HepG2 (cell line): ENCODE data around the gene TNNI2. TPM values are rescaled to one million over a fixed set of nuclear protein-coding genes. Genes with fewer than 3 reads are reported as not detected.
A peak's percentile ranks its signal among the peaks of the same experiment; 100 is the strongest.

ENCODE experiments used
- ATF7 ChIP-seq, 2 experiments: fragments of 450-650 bp in 1 of 2; sonication (generic) in 1 of 2; formaldehyde crosslinking in 1 of 2; IDR thresholded peaks; 2 replicates each; pipeline versions ENCODE4 v1.4.0 to v1.6.1; 2016 to 2020; ENCODE audit warnings: antibody characterized with exemption in 1 of 2, mild to moderate bottlenecking in 1 of 2, missing genetic modification reagents in 1 of 2
- BCL6 ChIP-seq: IDR thresholded peaks from 2 replicates; pipeline ENCODE4 v1.6.1; 2016; ENCODE audit warnings: missing genetic modification reagents, missing compliant biosample characterization
- BORCS8-MEF2B ChIP-seq: sonication (generic); formaldehyde crosslinking; IDR thresholded peaks from 2 replicates; pipeline ENCODE4 v1.8.0; 2022; ENCODE audit warnings: mild to moderate bottlenecking, missing genetic modification reagents
- GATAD2A ChIP-seq: IDR thresholded peaks from 2 replicates; pipeline ENCODE4 v1.6.1; 2016
- GFI1 ChIP-seq: sonication (generic); formaldehyde crosslinking; IDR thresholded peaks from 2 replicates; pipeline ENCODE4 v1.5.0; 2020; ENCODE audit warnings: missing genetic modification reagents, mild to moderate bottlenecking, borderline replicate concordance
- KLF16 ChIP-seq, 2 experiments: sonication (generic) in 1 of 2; formaldehyde crosslinking in 1 of 2; IDR thresholded peaks; 2 replicates each; pipeline versions ENCODE4 v1.6.1 to v1.8.0; 2016 to 2023; ENCODE audit warnings: missing genetic modification reagents in 2 of 2, missing compliant biosample characterization in 1 of 2
- RAD21 ChIP-seq: fragments of 450-650 bp; formaldehyde crosslinking; IDR thresholded peaks from 2 replicates; pipeline ENCODE4 v1.5.0; 2020; ENCODE audit warnings: mild to moderate bottlenecking
- RXRB ChIP-seq: IDR thresholded peaks from 2 replicates; pipeline ENCODE4 v1.6.1; 2016; ENCODE audit warnings: borderline replicate concordance, missing genetic modification reagents, missing compliant biosample characterization
- TAF15 ChIP-seq: fragments of 200-400 bp; formaldehyde crosslinking; IDR thresholded peaks from one replicate; pipeline ENCODE4 v1.6.1; 2018; ENCODE audit warnings: mild to moderate bottlenecking, low read depth, low read length; ENCODE audit not compliant: poor library complexity, severe bottlenecking
- TEAD3 ChIP-seq: optimal IDR thresholded peaks from 2 replicates; pipeline ENCODE3; 2016; ENCODE audit warnings: borderline replicate concordance
- YY1 ChIP-seq: IDR thresholded peaks from 2 replicates; pipeline ENCODE4 v1.6.1; 2011; ENCODE audit warnings: low read length, low read depth, moderate library complexity, mild to moderate bottlenecking; ENCODE audit not compliant: insufficient read depth, insufficient replicate concordance
- ZNF564 ChIP-seq: sonication (generic); formaldehyde crosslinking; IDR thresholded peaks from 2 replicates; pipeline ENCODE4 v1.8.1; 2023; ENCODE audit warnings: mild to moderate bottlenecking, missing genetic modification reagents
- ZSCAN20 ChIP-seq: sonication (generic); formaldehyde crosslinking; IDR thresholded peaks from 2 replicates; pipeline ENCODE4 v1.4.0; 2020; ENCODE audit warnings: missing genetic modification reagents, mild to moderate bottlenecking, borderline replicate concordance
- ZSCAN9 ChIP-seq: IDR thresholded peaks from 2 replicates; pipeline ENCODE4 v1.6.1; 2016; ENCODE audit warnings: borderline replicate concordance
- polyA plus RNA-seq, 8 experiments: library from polyadenylated mRNA; depleted of rRNA in 3 of 8; stranded (reverse) in 7 of 8; unstranded in 1 of 8; fragments of >200 nt; fragmentation: Illumina TruSeq in 4 of 8; extraction: Trizol in 4 of 8; gene quantifications; 2 replicates each; pipeline versions ENCODE4 v1.2.1 to v1.2.3, GENCODE V29; 2011 to 2016; ENCODE audit warnings: low read depth in 4 of 8, missing spikeins in 1 of 8, mixed read lengths in 1 of 8; ENCODE audit not compliant: insufficient read depth in 1 of 8
- total RNA-seq, 5 experiments: library from RNA; depleted of rRNA; stranded (reverse); fragments of >200 nt; fragmentation: Illumina TruSeq; extraction: Trizol; gene quantifications; 2 replicates each; pipeline ENCODE4 v1.2.3, GENCODE V29; 2016; ENCODE audit warnings: low read depth in 1 of 5
- TF ChIP-seq, protein P1 (sequence below): sonication (generic); formaldehyde crosslinking; IDR thresholded peaks from 2 replicates; pipeline ENCODE4 v1.4.0; 2020; ENCODE audit warnings: missing genetic modification reagents
- TF ChIP-seq, protein P2 (sequence below): IDR thresholded peaks from 2 replicates; pipeline ENCODE4 v1.4.0; 2020; ENCODE audit warnings: mild to moderate bottlenecking, missing genetic modification reagents
- TF ChIP-seq, protein P3 (sequence below), 2 experiments: sonication (generic) in 1 of 2; formaldehyde crosslinking in 1 of 2; IDR thresholded peaks; 2 replicates each; pipeline versions ENCODE4 v1.4.0 to v1.6.1; 2018 to 2020; ENCODE audit warnings: missing genetic modification reagents in 2 of 2, borderline replicate concordance in 1 of 2, low read depth in 1 of 2, mild to moderate bottlenecking in 1 of 2, missing biosample characterization in 1 of 2
- TF ChIP-seq, protein P4 (sequence below): sonication (generic); formaldehyde crosslinking; IDR thresholded peaks from 2 replicates; pipeline ENCODE4 v1.5.0; 2020; ENCODE audit warnings: mild to moderate bottlenecking, missing genetic modification reagents, moderate library complexity
- TF ChIP-seq, protein P5 (sequence below): IDR thresholded peaks from 2 replicates; pipeline ENCODE4 v1.6.1; 2016; ENCODE audit warnings: low read depth, borderline replicate concordance

The TNNI2 gene
- total and polyA plus RNA-seq, 2 of the 13 experiments (the other 11 are each of a cell fraction or from before 2014, with no cell fraction given), result 7.2 to 12.0 TPM

DNA sequence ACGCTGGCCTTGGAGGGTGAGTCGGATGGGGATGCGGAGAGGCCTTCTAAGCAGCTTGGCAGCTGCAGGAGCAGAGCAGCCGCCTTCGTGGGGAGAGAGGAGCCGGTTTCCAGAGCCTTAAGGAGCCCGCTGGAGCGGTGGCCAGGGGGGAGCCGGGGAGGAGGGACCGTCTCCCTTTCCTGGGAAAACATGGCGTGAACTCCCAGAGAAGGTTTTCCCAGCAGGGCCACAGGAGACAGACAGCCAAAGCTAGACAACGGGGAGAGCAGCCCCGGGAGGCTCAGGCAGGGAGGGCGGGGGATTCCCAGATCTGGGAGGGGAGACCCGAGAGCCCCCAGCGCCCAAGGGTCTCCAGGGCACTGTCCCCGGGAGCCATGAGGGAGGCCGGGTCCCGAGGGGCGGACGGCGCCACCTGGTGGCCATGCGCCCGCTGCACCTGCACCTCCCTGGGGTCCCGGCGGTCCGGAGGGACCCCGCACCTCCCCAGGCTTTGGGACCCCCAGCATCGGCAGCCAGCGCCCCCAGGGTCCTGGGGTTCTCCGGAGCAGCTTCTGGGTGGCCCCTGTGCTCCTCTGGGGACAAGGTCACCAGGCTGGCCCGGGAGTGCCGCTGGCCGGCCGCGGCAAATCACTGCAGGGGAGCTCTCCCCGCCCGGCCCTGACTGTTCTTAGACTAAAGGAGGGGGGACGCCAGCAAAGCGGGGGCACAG is 6.4 kb upstream of the TNNI2 start (continued):
- TF ChIP-seq, protein P1, sequence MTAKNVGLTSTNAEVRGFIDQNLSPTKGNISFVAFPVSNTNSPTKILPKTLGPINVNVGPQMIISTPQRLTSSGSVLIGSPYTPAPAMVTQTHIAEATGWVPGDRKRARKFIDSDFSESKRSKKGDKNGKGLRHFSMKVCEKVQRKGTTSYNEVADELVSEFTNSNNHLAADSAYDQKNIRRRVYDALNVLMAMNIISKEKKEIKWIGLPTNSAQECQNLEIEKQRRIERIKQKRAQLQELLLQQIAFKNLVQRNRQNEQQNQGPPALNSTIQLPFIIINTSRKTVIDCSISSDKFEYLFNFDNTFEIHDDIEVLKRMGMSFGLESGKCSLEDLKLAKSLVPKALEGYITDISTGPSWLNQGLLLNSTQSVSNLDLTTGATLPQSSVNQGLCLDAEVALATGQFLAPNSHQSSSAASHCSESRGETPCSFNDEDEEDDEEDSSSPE (CRISPR knock-in tag), result peak; percentile 36; the same call in 1 of the 2 replicates
- peak; percentile 50; the same call in 1 of the 2 replicates for TF ChIP-seq RXRB (CRISPR knock-in tag)
- no peak for TF ChIP-seq ZSCAN20 (CRISPR knock-in tag)
- TF ChIP-seq YY1, result peak; percentile 77
- TF ChIP-seq KLF16 (CRISPR knock-in tag; IDR thresholded peaks at IDR 0.05), result peak in 1 of 2 experiments; percentile 41; a peak in 1 of 4 replicates
- no peak for TF ChIP-seq ATF7 (IDR thresholded peaks at IDR 0.05)
- TF ChIP-seq ATF7 (CRISPR knock-in tag; IDR thresholded peaks at IDR 0.05), result no peak
- TF ChIP-seq, protein P2, sequence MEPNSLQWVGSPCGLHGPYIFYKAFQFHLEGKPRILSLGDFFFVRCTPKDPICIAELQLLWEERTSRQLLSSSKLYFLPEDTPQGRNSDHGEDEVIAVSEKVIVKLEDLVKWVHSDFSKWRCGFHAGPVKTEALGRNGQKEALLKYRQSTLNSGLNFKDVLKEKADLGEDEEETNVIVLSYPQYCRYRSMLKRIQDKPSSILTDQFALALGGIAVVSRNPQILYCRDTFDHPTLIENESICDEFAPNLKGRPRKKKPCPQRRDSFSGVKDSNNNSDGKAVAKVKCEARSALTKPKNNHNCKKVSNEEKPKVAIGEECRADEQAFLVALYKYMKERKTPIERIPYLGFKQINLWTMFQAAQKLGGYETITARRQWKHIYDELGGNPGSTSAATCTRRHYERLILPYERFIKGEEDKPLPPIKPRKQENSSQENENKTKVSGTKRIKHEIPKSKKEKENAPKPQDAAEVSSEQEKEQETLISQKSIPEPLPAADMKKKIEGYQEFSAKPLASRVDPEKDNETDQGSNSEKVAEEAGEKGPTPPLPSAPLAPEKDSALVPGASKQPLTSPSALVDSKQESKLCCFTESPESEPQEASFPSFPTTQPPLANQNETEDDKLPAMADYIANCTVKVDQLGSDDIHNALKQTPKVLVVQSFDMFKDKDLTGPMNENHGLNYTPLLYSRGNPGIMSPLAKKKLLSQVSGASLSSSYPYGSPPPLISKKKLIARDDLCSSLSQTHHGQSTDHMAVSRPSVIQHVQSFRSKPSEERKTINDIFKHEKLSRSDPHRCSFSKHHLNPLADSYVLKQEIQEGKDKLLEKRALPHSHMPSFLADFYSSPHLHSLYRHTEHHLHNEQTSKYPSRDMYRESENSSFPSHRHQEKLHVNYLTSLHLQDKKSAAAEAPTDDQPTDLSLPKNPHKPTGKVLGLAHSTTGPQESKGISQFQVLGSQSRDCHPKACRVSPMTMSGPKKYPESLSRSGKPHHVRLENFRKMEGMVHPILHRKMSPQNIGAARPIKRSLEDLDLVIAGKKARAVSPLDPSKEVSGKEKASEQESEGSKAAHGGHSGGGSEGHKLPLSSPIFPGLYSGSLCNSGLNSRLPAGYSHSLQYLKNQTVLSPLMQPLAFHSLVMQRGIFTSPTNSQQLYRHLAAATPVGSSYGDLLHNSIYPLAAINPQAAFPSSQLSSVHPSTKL, result 0 out of 2 replicates have a peak, but pooled peaks have one; percentile 14
- 0 out of 2 replicates have a peak, but pooled peaks have one; percentile 21 for TF ChIP-seq ZNF564 (CRISPR knock-in tag)
- TF ChIP-seq, protein P3, sequence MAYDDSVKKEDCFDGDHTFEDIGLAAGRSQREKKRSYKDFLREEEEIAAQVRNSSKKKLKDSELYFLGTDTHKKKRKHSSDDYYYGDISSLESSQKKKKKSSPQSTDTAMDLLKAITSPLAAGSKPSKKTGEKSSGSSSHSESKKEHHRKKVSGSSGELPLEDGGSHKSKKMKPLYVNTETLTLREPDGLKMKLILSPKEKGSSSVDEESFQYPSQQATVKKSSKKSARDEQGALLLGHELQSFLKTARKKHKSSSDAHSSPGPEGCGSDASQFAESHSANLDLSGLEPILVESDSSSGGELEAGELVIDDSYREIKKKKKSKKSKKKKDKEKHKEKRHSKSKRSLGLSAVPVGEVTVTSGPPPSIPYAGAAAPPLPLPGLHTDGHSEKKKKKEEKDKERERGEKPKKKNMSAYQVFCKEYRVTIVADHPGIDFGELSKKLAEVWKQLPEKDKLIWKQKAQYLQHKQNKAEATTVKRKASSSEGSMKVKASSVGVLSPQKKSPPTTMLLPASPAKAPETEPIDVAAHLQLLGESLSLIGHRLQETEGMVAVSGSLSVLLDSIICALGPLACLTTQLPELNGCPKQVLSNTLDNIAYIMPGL (CRISPR knock-in tag; IDR thresholded peaks at IDR 0.05; ENCODE audit: borderline replicate concordance in 1 of 2, low read depth in 1 of 2), result peak; percentile 55 to 80; a peak in 3 of 4 replicates
- no peak for TF ChIP-seq TAF15
- 0 out of 2 replicates have a peak, but pooled peaks have one; percentile 41 for TF ChIP-seq ZSCAN9
- peak; percentile 89 for TF ChIP-seq GFI1 (CRISPR knock-in tag)
- TF ChIP-seq RAD21, result peak; percentile 85
- 0 out of 2 replicates have a peak, but pooled peaks have one; percentile 25 for TF ChIP-seq GATAD2A (CRISPR knock-in tag)
- TF ChIP-seq, protein P4, sequence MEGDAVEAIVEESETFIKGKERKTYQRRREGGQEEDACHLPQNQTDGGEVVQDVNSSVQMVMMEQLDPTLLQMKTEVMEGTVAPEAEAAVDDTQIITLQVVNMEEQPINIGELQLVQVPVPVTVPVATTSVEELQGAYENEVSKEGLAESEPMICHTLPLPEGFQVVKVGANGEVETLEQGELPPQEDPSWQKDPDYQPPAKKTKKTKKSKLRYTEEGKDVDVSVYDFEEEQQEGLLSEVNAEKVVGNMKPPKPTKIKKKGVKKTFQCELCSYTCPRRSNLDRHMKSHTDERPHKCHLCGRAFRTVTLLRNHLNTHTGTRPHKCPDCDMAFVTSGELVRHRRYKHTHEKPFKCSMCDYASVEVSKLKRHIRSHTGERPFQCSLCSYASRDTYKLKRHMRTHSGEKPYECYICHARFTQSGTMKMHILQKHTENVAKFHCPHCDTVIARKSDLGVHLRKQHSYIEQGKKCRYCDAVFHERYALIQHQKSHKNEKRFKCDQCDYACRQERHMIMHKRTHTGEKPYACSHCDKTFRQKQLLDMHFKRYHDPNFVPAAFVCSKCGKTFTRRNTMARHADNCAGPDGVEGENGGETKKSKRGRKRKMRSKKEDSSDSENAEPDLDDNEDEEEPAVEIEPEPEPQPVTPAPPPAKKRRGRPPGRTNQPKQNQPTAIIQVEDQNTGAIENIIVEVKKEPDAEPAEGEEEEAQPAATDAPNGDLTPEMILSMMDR (CRISPR knock-in tag), result peak; percentile 95
- TF ChIP-seq BCL6 (CRISPR knock-in tag), result 0 out of 2 replicates have a peak, but pooled peaks have one; percentile 5
- TF ChIP-seq BORCS8-MEF2B (CRISPR knock-in tag), result no peak
- TF ChIP-seq TEAD3 (CRISPR knock-in tag), result peak; percentile 31
- TF ChIP-seq, protein P5, sequence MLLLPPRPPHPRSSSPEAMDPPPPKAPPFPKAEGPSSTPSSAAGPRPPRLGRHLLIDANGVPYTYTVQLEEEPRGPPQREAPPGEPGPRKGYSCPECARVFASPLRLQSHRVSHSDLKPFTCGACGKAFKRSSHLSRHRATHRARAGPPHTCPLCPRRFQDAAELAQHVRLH (CRISPR knock-in tag), result peak; percentile 56; the same call in 1 of the 2 replicates
